Common myeloid progenitor, CD34-positive (primary cell): Measurements from ENCODE around the gene TAL1.
"Not testable (repeated sequence)": the region's sequence is repeated elsewhere in the genome, so short reads cannot be mapped to it uniquely, and the experiment has no call there.

ENCODE experiments used
- CTCF ChIA-PET: fragments of 350-600 bp; sonication (Branson Sonifier 250); formaldehyde crosslinking; loops from one replicate; lab custom pipeline; 2021; ENCODE audit warnings: antibody characterized with exemption; lab: Charles Lee
- POLR2A ChIA-PET: fragments of 350-600 bp; sonication (Branson Sonifier 250); formaldehyde crosslinking; loops from one replicate; lab custom pipeline; 2021; ENCODE audit warnings: antibody characterized with exemption; lab: Charles Lee
- DNase-seq, 3 donors: peaks; one replicate each; pipeline versions ENCODE4 v3.0.0 to v3.0.0-alpha.2; 2013
- H3K27ac ChIP-seq, 2 experiments: 1 replicate in 1 of 2; 2 replicates in 1 of 2; pipeline ENCODE4 v1.7.0; 2013; ENCODE audit warnings: inconsistent platforms in 2 of 2, low read length in 2 of 2, mild to moderate bottlenecking in 2 of 2, low read depth in 1 of 2, moderate library complexity in 1 of 2; ENCODE audit not compliant: severe bottlenecking in 2 of 2, insufficient read depth in 1 of 2, poor library complexity in 1 of 2
- H3K27me3 ChIP-seq, 5 experiments: replicated peaks in 2 of 5; 1 replicate in 3 of 5; 2 replicates in 2 of 5; pipeline versions ENCODE4 v1.6.1 to v1.7.0; 2013; ENCODE audit warnings: low read length in 4 of 5, mild to moderate bottlenecking in 2 of 5, moderate library complexity in 2 of 5, inconsistent platforms in 1 of 5; ENCODE audit not compliant: insufficient read depth in 5 of 5, control insufficient read depth in 4 of 5
- H3K36me3 ChIP-seq, 4 experiments: 1 replicate in 2 of 4; 2 replicates in 2 of 4; pipeline versions ENCODE4 v1.6.1 to v1.7.0; 2013; ENCODE audit warnings: low read length in 3 of 4, control low read depth in 1 of 4, mild to moderate bottlenecking in 1 of 4; ENCODE audit not compliant: control insufficient read depth in 4 of 4, insufficient read depth in 4 of 4
- H3K4me1 ChIP-seq, 4 experiments: 1 replicate in 3 of 4; 2 replicates in 1 of 4; pipeline versions ENCODE4 v1.6.1 to v1.7.1; 2013; ENCODE audit warnings: low read length in 3 of 4, mild to moderate bottlenecking in 3 of 4, control low read depth in 1 of 4, inconsistent platforms in 1 of 4, moderate library complexity in 1 of 4; ENCODE audit not compliant: control insufficient read depth in 4 of 4, insufficient read depth in 4 of 4; ENCODE audit errors: control extremely low read depth in 1 of 4
- H3K4me3 ChIP-seq, 7 experiments: 1 replicate in 4 of 7; 2 replicates in 3 of 7; pipeline versions ENCODE4 v1.5.1 to v1.7.0; 2013; ENCODE audit warnings: mild to moderate bottlenecking in 7 of 7, low read length in 6 of 7, moderate library complexity in 6 of 7, inconsistent platforms in 2 of 7, low read depth in 2 of 7, control low read depth in 1 of 7; ENCODE audit not compliant: insufficient read depth in 4 of 7, control insufficient read depth in 1 of 7; ENCODE audit errors: extremely low read depth in 1 of 7
- H3K9me3 ChIP-seq, 5 experiments: 1 replicate in 4 of 5; 2 replicates in 1 of 5; pipeline versions ENCODE4 v1.6.1 to v1.7.1; 2013; ENCODE audit warnings: low read length in 4 of 5, mild to moderate bottlenecking in 2 of 5, inconsistent platforms in 1 of 5, low read depth in 1 of 5, moderate library complexity in 1 of 5; ENCODE audit not compliant: control insufficient read depth in 4 of 5, insufficient read depth in 2 of 5; ENCODE audit errors: control extremely low read depth in 1 of 5
- WGBS: methylation state at CpG from one replicate; pipeline ENCODE4 v1.1.5; 2013; ENCODE audit not compliant: insufficient coverage; 5-methylcytosine and 5-hydroxymethylcytosine counted together

The TAL1 gene

GRCh38 chr1:47209725-47210325, 22.2 kb downstream of the TAL1 start:
- 60% methylated on average over 1 of the region's 3 CpGs for WGBS
- H3K36me3 ChIP-seq = no peaks in the 10 kb centered on the region
- H3K4me3 ChIP-seq = peak overlapping the region in 1 of 7 experiments; percentile 17
- DNase-seq = peak in 1 of 3 donors; percentile 52
- ChIA-PET POLR2A (interaction anchor here (1.0 kb wide), 1 partner anchor 18 kb away, joined by 3 read pairs; no protein-coding TSS in a partner anchor), CTCF (interaction anchor here (0.7 to 6.5 kb wide), 6 partner anchors 12 to 52 kb away, joined by 3 to 55 read pairs (median 22); no protein-coding TSS in a partner anchor)
- no peaks in the 10 kb centered on the region for H3K9me3 ChIP-seq
- H3K4me1 ChIP-seq = peaks cover 6 to 59% (median 49%) of the 10 kb centered on the region in 4 experiments
- H3K27me3 ChIP-seq = no peaks in the 10 kb centered on the region
- peak overlapping the region in 1 of 2 experiments; percentile 46 for H3K27ac ChIP-seq

- POLR2A ChIA-PET = no interaction called here
- Histone ChIP-seq H3K36me3 (no peaks in the 10 kb centered on the region), H3K27ac (no peak overlapping the region), H3K27me3 (no peaks in the 10 kb centered on the region), H3K4me1 (peaks cover 6 to 55% (median 42%) of the 10 kb centered on the region in 4 experiments), H3K4me3 (no peak overlapping the region), H3K9me3 (no peaks in the 10 kb centered on the region)
- no peak for DNase-seq
- WGBS = 94% methylated on average over 6 of the region's 8 CpGs
- CTCF ChIA-PET = interaction anchor here (1.3 to 6.5 kb wide), 4 partner anchors 12 to 26 kb away, joined by 3 to 55 read pairs (median 24); no protein-coding TSS in a partner anchor
Measured at GRCh38 chr1:47209091-47209490, 22.9 kb downstream of the TAL1 start.

GRCh38 chr1:47208374-47208850, 23.6 kb downstream of the TAL1 start:
- POLR2A ChIA-PET = no interaction called here
- Histone ChIP-seq H3K27ac (no peak overlapping the region), H3K36me3 (no peaks in the 10 kb centered on the region), H3K9me3 (no peaks in the 10 kb centered on the region), H3K4me1 (peaks cover 6 to 48% (median 38%) of the 10 kb centered on the region in 4 experiments), H3K27me3 (no peaks in the 10 kb centered on the region), H3K4me3 (no peak overlapping the region)
- CTCF ChIA-PET = interaction anchor here (0.8 to 6.5 kb wide), 4 partner anchors 12 to 54 kb away, joined by 3 to 55 read pairs (median 4); no protein-coding TSS in a partner anchor
- no peak for DNase-seq
- WGBS = 98% methylated on average over 4 of the region's 11 CpGs

GRCh38 chr1:47207803-47208373, 24.1 kb downstream of the TAL1 start:
- CTCF ChIA-PET = interaction anchor here (0.8 to 6.5 kb wide), 4 partner anchors 12 to 54 kb away, joined by 3 to 55 read pairs (median 4); no protein-coding TSS in a partner anchor
- Histone ChIP-seq H3K27me3 (no peaks in the 10 kb centered on the region), H3K4me1 (peaks cover 4 to 47% (median 33%) of the 10 kb centered on the region in 4 experiments), H3K36me3 (no peaks in the 10 kb centered on the region), H3K9me3 (no peaks in the 10 kb centered on the region), H3K27ac (no peak overlapping the region), H3K4me3 (no peak overlapping the region)
- DNase-seq = no peak
- WGBS = 92% methylated on average over 7 of the region's 8 CpGs
- POLR2A ChIA-PET = interaction anchor here (0.6 kb wide), 1 partner anchor 46 kb away, joined by 3 read pairs; no protein-coding TSS in a partner anchor

GRCh38 chr1:47205918-47206317, 26.1 kb downstream of the TAL1 start:
- H3K36me3 ChIP-seq = no peaks in the 10 kb centered on the region
- no peak for DNase-seq
- no peak overlapping the region for H3K27ac ChIP-seq
- POLR2A ChIA-PET = interaction anchor here (1.0 kb wide), 1 partner anchor 57 kb away, joined by 3 read pairs; no protein-coding TSS in a partner anchor
- no peak overlapping the region for H3K4me3 ChIP-seq
- H3K9me3 ChIP-seq = no peaks in the 10 kb centered on the region
- 100% methylated on average over 3 of the region's 5 CpGs for WGBS
- H3K27me3 ChIP-seq = no peaks in the 10 kb centered on the region
- peaks cover 4 to 33% (median 16%) of the 10 kb centered on the region in 4 experiments for H3K4me1 ChIP-seq
- CTCF ChIA-PET = interaction anchor here (1.3 to 5.4 kb wide), 4 partner anchors 12 to 57 kb away, joined by 3 to 35 read pairs (median 4); no protein-coding TSS in a partner anchor

GRCh38 chr1:47203504-47203903, 28.5 kb downstream of the TAL1 start:
- H3K27ac ChIP-seq, POLR2A ChIA-PET, H3K9me3 ChIP-seq, H3K4me3 ChIP-seq, H3K27me3 ChIP-seq, H3K36me3 ChIP-seq: not testable (repeated sequence)
- peaks cover 0 to 18% (median 3%) of the 10 kb centered on the region in 4 experiments for H3K4me1 ChIP-seq
- CTCF ChIA-PET = interaction anchor here (1.3 to 5.4 kb wide), 3 partner anchors 8 to 19 kb away, joined by 3 to 35 read pairs (median 15); no protein-coding TSS in a partner anchor
- 0% methylated on average over 2 of the region's 2 CpGs for WGBS
- DNase-seq = peak in 2 of 3 donors; percentile 43 to 60
